Measurements from ENCODE around the gene PACRG. TPM values are rescaled to one million over a fixed set of nuclear protein-coding genes. Genes with fewer than 3 reads are reported as not detected.

The PACRG gene
- total RNA-seq, 1 experiment from 2014 or later: 0.26 TPM

DNA sequence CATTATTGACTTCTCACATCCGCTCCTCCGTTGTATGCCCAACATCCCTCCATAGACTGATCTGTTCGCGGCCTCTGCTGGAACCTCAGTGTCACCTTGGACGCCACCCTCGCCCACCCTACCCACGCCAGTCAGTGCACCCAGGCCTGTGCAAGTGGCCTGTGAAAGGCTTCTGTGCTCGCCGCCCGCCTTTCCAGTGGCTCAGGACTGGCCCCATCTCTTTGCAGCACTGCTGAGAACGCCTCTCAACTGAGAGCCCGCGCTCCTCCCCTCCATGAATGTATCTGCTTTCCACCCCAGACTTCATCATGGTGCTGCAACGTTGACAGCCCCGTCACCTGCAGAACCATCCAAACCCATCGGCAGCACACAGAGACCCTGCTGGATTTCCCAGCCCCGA is 459.4 kb downstream of the PACRG start:
- Histone ChIP-seq H3K56ac (ENCODE audit: insufficient read length, low read depth, low read length) (no peak overlapping the region), H2BK5ac (ENCODE audit: insufficient read length, low read length) (no peak overlapping the region), H3K18ac (ENCODE audit: insufficient read length, low read depth, low read length) (no peak overlapping the region), H3K23me2 (ENCODE audit: insufficient read length, low read depth, low read length, poor library complexity, severe bottlenecking) (no peaks in the 10 kb centered on the region), H3K79me1 (ENCODE audit: insufficient read depth, low read depth, low read length, poor library complexity, severe bottlenecking) (no peaks in the 10 kb centered on the region), H3K79me2 (ENCODE audit: insufficient read depth, low read length) (no peaks in the 10 kb centered on the region), H3K27me3 (ENCODE audit: insufficient read depth, low read length) (no peaks in the 10 kb centered on the region), H4K20me1 (ENCODE audit: control insufficient read depth, insufficient read depth, insufficient read length) (no peaks in the 10 kb centered on the region), H3K9me3 (ENCODE audit: control insufficient read depth, low read depth, low read length) (no peaks in the 10 kb centered on the region), H3K4me1 (ENCODE audit: insufficient read depth, low read length) (no peaks in the 10 kb centered on the region; the same call in 1 of the 2 replicates), H2BK12ac (ENCODE audit: insufficient read length, low read depth, low read length) (no peak overlapping the region), H4K8ac (replicated peaks; ENCODE audit: insufficient read length, low read depth, low read length) (no peak overlapping the region), H3K14ac (ENCODE audit: insufficient read depth, low read length) (no peak overlapping the region), H2BK15ac (ENCODE audit: low read depth, low read length) (no peak overlapping the region), H2BK120ac (ENCODE audit: low read depth, low read length, poor library complexity, severe bottlenecking) (no peak overlapping the region), H3K4ac (ENCODE audit: low read depth, low read length) (no peak overlapping the region), H3K23ac (ENCODE audit: insufficient read length, low read depth, low read length) (no peak overlapping the region), H2AFZ (ENCODE audit: low read length) (no peak overlapping the region), H2AK5ac (ENCODE audit: insufficient read length, low read length) (no peak overlapping the region), H2BK20ac (ENCODE audit: low read depth, low read length, poor library complexity, severe bottlenecking) (no peak overlapping the region), H3K4me2 (ENCODE audit: insufficient read depth, insufficient read length, low read length) (no peak overlapping the region), H4K91ac (ENCODE audit: insufficient read length, low read depth, low read length) (no peak overlapping the region), H3K27ac (ENCODE audit: insufficient read length, low read depth, low read length) (no peak overlapping the region), H3K9ac (ENCODE audit: extremely low read depth, insufficient read length, low read length) (no peak overlapping the region), H4K5ac (ENCODE audit: insufficient read length, low read depth, low read length) (no peak overlapping the region), H3T11ph (ENCODE audit: low read length) (no peak overlapping the region)
- WGBS (ENCODE audit: extremely low coverage, insufficient read length, low lambda C conversion rate): no CpG with 5 or more reads among the region's 17 CpGs
- H3K27me3 Mint-ChIP-seq (ENCODE audit: low read depth): peaks cover 6% of the 10 kb centered on the region
- H3K9me3 Mint-ChIP-seq: no peaks in the 10 kb centered on the region
- peaks cover 13 to 21% of the 10 kb centered on the region in 2 experiments for H3K4me1 Mint-ChIP-seq
- no peak for DNase-seq
- TF ChIP-seq, protein P1, sequence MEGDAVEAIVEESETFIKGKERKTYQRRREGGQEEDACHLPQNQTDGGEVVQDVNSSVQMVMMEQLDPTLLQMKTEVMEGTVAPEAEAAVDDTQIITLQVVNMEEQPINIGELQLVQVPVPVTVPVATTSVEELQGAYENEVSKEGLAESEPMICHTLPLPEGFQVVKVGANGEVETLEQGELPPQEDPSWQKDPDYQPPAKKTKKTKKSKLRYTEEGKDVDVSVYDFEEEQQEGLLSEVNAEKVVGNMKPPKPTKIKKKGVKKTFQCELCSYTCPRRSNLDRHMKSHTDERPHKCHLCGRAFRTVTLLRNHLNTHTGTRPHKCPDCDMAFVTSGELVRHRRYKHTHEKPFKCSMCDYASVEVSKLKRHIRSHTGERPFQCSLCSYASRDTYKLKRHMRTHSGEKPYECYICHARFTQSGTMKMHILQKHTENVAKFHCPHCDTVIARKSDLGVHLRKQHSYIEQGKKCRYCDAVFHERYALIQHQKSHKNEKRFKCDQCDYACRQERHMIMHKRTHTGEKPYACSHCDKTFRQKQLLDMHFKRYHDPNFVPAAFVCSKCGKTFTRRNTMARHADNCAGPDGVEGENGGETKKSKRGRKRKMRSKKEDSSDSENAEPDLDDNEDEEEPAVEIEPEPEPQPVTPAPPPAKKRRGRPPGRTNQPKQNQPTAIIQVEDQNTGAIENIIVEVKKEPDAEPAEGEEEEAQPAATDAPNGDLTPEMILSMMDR (conservative IDR thresholded peaks at IDR 0.05): no peak
- no peak overlapping the region for H3K27ac Mint-ChIP-seq
- no peaks in the 10 kb centered on the region; a peak in 1 of 7 replicates for H3K36me3 Mint-ChIP-seq (ENCODE audit: insufficient read depth in 1 of 3, low read depth in 3 of 3)
- peak overlapping the region in 1 of 2 experiments; percentile 18; a peak in 1 of 5 replicates for H3K4me3 Mint-ChIP-seq
